ENCODE measurements around the gene EHMT1. TPM values are rescaled to one million over a fixed set of nuclear protein-coding genes. Genes with fewer than 3 reads are reported as not detected.

EHMT1 gene
- total RNA-seq, 2 experiments from 2014 or later, result 145 to 295 TPM

- TF ChIP-seq EZH2phosphoT487 (IDR thresholded peaks at IDR 0.05; ENCODE audit: borderline replicate concordance, low read depth, low read length), result no peak
- no peak for TF ChIP-seq CTCF (conservative IDR thresholded peaks at IDR 0.05; ENCODE audit: low read length)
- peak overlapping the region; percentile 60 for H3K4me2 ChIP-seq (ENCODE audit: low read length)
- H3K79me2 ChIP-seq (ENCODE audit: insufficient read depth, low read depth, low read length), result peaks cover 39% of the 10 kb centered on the region
- H2AFZ ChIP-seq (ENCODE audit: low read length), result no peak overlapping the region
- H3K4me3 ChIP-seq (ENCODE audit: low read depth, low read length, poor library complexity, severe bottlenecking), result no peak overlapping the region
- no peaks in the 10 kb centered on the region for H4K20me1 ChIP-seq (ENCODE audit: insufficient read depth, low read length)
- CTCF ChIA-PET (ENCODE audit: unreplicated experiment), result interaction anchor here (0.9 to 1.6 kb wide), 2 partner anchors 15 to 72 kb away, joined by 3 read pairs; no protein-coding TSS in a partner anchor
- BruUV-seq (replicated peaks), result no TSS peak
- H3K36me3 ChIP-seq (ENCODE audit: insufficient read depth, low read length), result peaks cover 90% of the 10 kb centered on the region
- intact Hi-C loops (cut with micrococcal nuclease; ENCODE audit: unreplicated experiment), result loop anchor here (2.0 kb wide), 1 partner anchor 73 kb away; no protein-coding TSS in a partner anchor
- peak overlapping the region; percentile 63 for H3K27ac ChIP-seq (ENCODE audit: low read depth, low read length, poor library complexity, severe bottlenecking)
- POLR2A ChIA-PET, result no interaction called here
- H3K4me1 ChIP-seq (ENCODE audit: insufficient read depth, low read length, poor library complexity, severe bottlenecking), result peaks cover 36% of the 10 kb centered on the region
- H3K9me2 ChIP-seq (ENCODE audit: insufficient read depth, low read length), result no peaks in the 10 kb centered on the region
- peak; percentile 85 for DNase-seq (ENCODE audit: low spot score)
- H3K9me3 ChIP-seq (ENCODE audit: low read length), result no peaks in the 10 kb centered on the region
Observed at GRCh38 chr9:137745541-137745991, 126.8 kb downstream of the EHMT1 start.

GRCh38 chr9:137748311-137748710 is 129.5 kb downstream of the EHMT1 start:
- Histone ChIP-seq H3K4me1 (ENCODE audit: insufficient read depth, low read length, poor library complexity, severe bottlenecking) (peaks cover 29% of the 10 kb centered on the region), H3K4me2 (ENCODE audit: low read length) (no peak overlapping the region), H2AFZ (ENCODE audit: low read length) (no peak overlapping the region), H4K20me1 (ENCODE audit: insufficient read depth, low read length) (no peaks in the 10 kb centered on the region), H3K9me3 (ENCODE audit: low read length) (no peaks in the 10 kb centered on the region), H3K79me2 (ENCODE audit: insufficient read depth, low read depth, low read length) (peaks cover 35% of the 10 kb centered on the region; the same call in 1 of the 2 replicates), H3K4me3 (ENCODE audit: low read depth, low read length, poor library complexity, severe bottlenecking) (no peak overlapping the region), H3K9me2 (ENCODE audit: insufficient read depth, low read length) (no peaks in the 10 kb centered on the region), H3K27ac (ENCODE audit: low read depth, low read length, poor library complexity, severe bottlenecking) (no peak overlapping the region), H3K36me3 (ENCODE audit: insufficient read depth, low read length) (peaks cover 97% of the 10 kb centered on the region)
- intact Hi-C loops (cut with micrococcal nuclease; ENCODE audit: unreplicated experiment), result no loop called here
- no peak for DNase-seq (ENCODE audit: low spot score)
- ChIA-PET POLR2A (interaction anchor here (0.9 kb wide), 1 partner anchor 170 kb away, joined by 3 read pairs; no protein-coding TSS in a partner anchor), CTCF (ENCODE audit: unreplicated experiment) (no interaction called here)
- BruUV-seq (replicated peaks), result no TSS peak
- no peak for TF ChIP-seq EZH2phosphoT487 (IDR thresholded peaks at IDR 0.05; ENCODE audit: borderline replicate concordance, low read depth, low read length)
- TF ChIP-seq CTCF (conservative IDR thresholded peaks at IDR 0.05; ENCODE audit: low read length), result no peak

- H3K79me2 ChIP-seq (ENCODE audit: insufficient read depth, low read depth, low read length), result peaks cover 35% of the 10 kb centered on the region; the same call in 1 of the 2 replicates
- H3K9me3 ChIP-seq (ENCODE audit: low read length), result no peaks in the 10 kb centered on the region
- intact Hi-C loops (cut with micrococcal nuclease; ENCODE audit: unreplicated experiment), result no loop called here
- H3K36me3 ChIP-seq (ENCODE audit: insufficient read depth, low read length), result peaks cover 97% of the 10 kb centered on the region
- H3K4me3 ChIP-seq (ENCODE audit: low read depth, low read length, poor library complexity, severe bottlenecking), result no peak overlapping the region
- H4K20me1 ChIP-seq (ENCODE audit: insufficient read depth, low read length), result no peaks in the 10 kb centered on the region
- POLR2A ChIA-PET, result interaction anchor here (0.9 kb wide), 1 partner anchor 171 kb away, joined by 3 read pairs; no protein-coding TSS in a partner anchor
- BruUV-seq (replicated peaks), result no TSS peak
- no peaks in the 10 kb centered on the region for H3K9me2 ChIP-seq (ENCODE audit: insufficient read depth, low read length)
- no peak for DNase-seq (ENCODE audit: low spot score)
- no peak for TF ChIP-seq CTCF (conservative IDR thresholded peaks at IDR 0.05; ENCODE audit: low read length)
- no peak for TF ChIP-seq EZH2phosphoT487 (IDR thresholded peaks at IDR 0.05; ENCODE audit: borderline replicate concordance, low read depth, low read length)
- CTCF ChIA-PET (ENCODE audit: unreplicated experiment), result no interaction called here
- H3K27ac ChIP-seq (ENCODE audit: low read depth, low read length, poor library complexity, severe bottlenecking), result no peak overlapping the region
- H3K4me2 ChIP-seq (ENCODE audit: low read length), result no peak overlapping the region
- H2AFZ ChIP-seq (ENCODE audit: low read length), result no peak overlapping the region
- peaks cover 26% of the 10 kb centered on the region for H3K4me1 ChIP-seq (ENCODE audit: insufficient read depth, low read length, poor library complexity, severe bottlenecking)
Observed at GRCh38 chr9:137748741-137749140, 129.9 kb downstream of the EHMT1 start.
